ENCODE data around the gene ANKRD11. TPM values are rescaled to one million over a fixed set of nuclear protein-coding genes. Genes with fewer than 3 reads are reported as not detected.
"Not testable (repeated sequence)": the region's sequence is repeated elsewhere in the genome, so short reads cannot be mapped to it uniquely, and the experiment has no call there.

The ANKRD11 gene
- total RNA-seq, 1 experiment from 2014 or later = 99.4 TPM

GRCh38 chr16:89264800-89265550 is 225.4 kb downstream of the ANKRD11 start:
- ChIA-PET CTCF (no interaction called here), POLR2A (interaction anchor here (0.8 kb wide), 1 partner anchor 17 kb away, joined by 3 read pairs; no protein-coding TSS in a partner anchor)
- peak overlapping the region; percentile 57; the same call in 1 of the 2 replicates for H3K27ac ChIP-seq (ENCODE audit: low read length)
- no peak overlapping the region for H3K4me3 ChIP-seq (ENCODE audit: low read depth in 2 of 2, low read length in 2 of 2)
- H3K9me3 ChIP-seq (ENCODE audit: control insufficient read depth, insufficient read depth, low read depth, low read length) = no peaks in the 10 kb centered on the region
- intact Hi-C loops (cut with micrococcal nuclease; ENCODE audit: unreplicated experiment) = no loop called here
- H3K27me3 ChIP-seq (ENCODE audit: control insufficient read depth, insufficient read depth, low read length) = no peaks in the 10 kb centered on the region
- no peaks in the 10 kb centered on the region for H3K36me3 ChIP-seq (ENCODE audit: control insufficient read depth, insufficient read depth, low read length)
- DNase-seq (ENCODE audit: low read depth, low spot score) = no peak
- no TSS peak for BruUV-seq (replicated peaks)
- ATAC-seq = no peak
- peaks cover 27% of the 10 kb centered on the region for H3K4me1 ChIP-seq (ENCODE audit: control insufficient read depth, insufficient read depth, low read length)
- no peak for TF ChIP-seq REST (IDR thresholded peaks at IDR 0.05; ENCODE audit: insufficient read depth in 1 of 2, low read depth in 2 of 2, low read length in 1 of 2)
- in situ Hi-C loops (cut with HindIII; ENCODE audit: low pct_unique_long_range_greater_than_20kb, low sequenced_read_pairs) = no loop called here

- POLR2A ChIA-PET = interaction anchor here (1.0 kb wide), 1 partner anchor 242 kb away, joined by 3 read pairs; no protein-coding TSS in a partner anchor
- in situ Hi-C loops (cut with HindIII; ENCODE audit: low pct_unique_long_range_greater_than_20kb, low sequenced_read_pairs) (no loop called here), intact Hi-C loops (cut with micrococcal nuclease; ENCODE audit: unreplicated experiment) (no loop called here)
- Histone ChIP-seq H3K27me3 (ENCODE audit: control insufficient read depth, insufficient read depth, low read length) (no peaks in the 10 kb centered on the region), H3K9me3 (ENCODE audit: control insufficient read depth, insufficient read depth, low read depth, low read length) (no peaks in the 10 kb centered on the region), H3K36me3 (ENCODE audit: control insufficient read depth, insufficient read depth, low read length) (no peaks in the 10 kb centered on the region), H3K4me3 (ENCODE audit: low read depth in 2 of 2, low read length in 2 of 2) (no peak overlapping the region), H3K27ac (ENCODE audit: low read length) (peak overlapping the region; percentile 79), H3K4me1 (ENCODE audit: control insufficient read depth, insufficient read depth, low read length) (peaks cover 14% of the 10 kb centered on the region)
- no peak for ATAC-seq
- no peak for TF ChIP-seq SIN3A (IDR thresholded peaks at IDR 0.05; ENCODE audit: borderline replicate concordance, insufficient read depth, low read depth, low read length)
- no peak for TF ChIP-seq REST (IDR thresholded peaks at IDR 0.05; ENCODE audit: insufficient read depth in 1 of 2, low read depth in 2 of 2, low read length in 1 of 2)
- no peak for TF ChIP-seq CTCF (IDR thresholded peaks at IDR 0.05)
- TF ChIP-seq TCF7L2 (IDR thresholded peaks at IDR 0.05; ENCODE audit: low read depth, low read length) = no peak
- TF ChIP-seq POLR2AphosphoS5 (IDR thresholded peaks at IDR 0.05; ENCODE audit: low read depth, low read length) = no peak
- DNase-seq (ENCODE audit: low read depth, low spot score) = no peak
- CTCF ChIA-PET = no interaction called here
- no TSS peak for BruUV-seq (replicated peaks)
Observed at GRCh38 chr16:89261691-89262563, 228.4 kb downstream of the ANKRD11 start.

GRCh38 chr16:89259901-89260300 is 230.5 kb downstream of the ANKRD11 start:
- BruUV-seq (replicated peaks); H3K4me1 ChIP-seq (ENCODE audit: control insufficient read depth, insufficient read depth, low read length); H3K36me3 ChIP-seq (ENCODE audit: control insufficient read depth, insufficient read depth, low read length); intact Hi-C loops (cut with micrococcal nuclease; ENCODE audit: unreplicated experiment); H3K27me3 ChIP-seq (ENCODE audit: control insufficient read depth, insufficient read depth, low read length); H3K27ac ChIP-seq (ENCODE audit: low read length); CTCF ChIA-PET; H3K4me3 ChIP-seq (ENCODE audit: low read depth in 2 of 2, low read length in 2 of 2); H3K9me3 ChIP-seq (ENCODE audit: control insufficient read depth, insufficient read depth, low read depth, low read length); DNase-seq (ENCODE audit: low read depth, low spot score); in situ Hi-C loops (cut with HindIII; ENCODE audit: low pct_unique_long_range_greater_than_20kb, low sequenced_read_pairs); ATAC-seq: not testable (repeated sequence)
- POLR2A ChIA-PET = interaction anchor here (0.7 kb wide), 1 partner anchor 348 kb away, joined by 5 read pairs; no protein-coding TSS in a partner anchor

Measured in Panc1 (cell line).